ENCODE results near the gene BRD4.

Gene BRD4

GRCh38 chr19:15379999-15380647, 47.8 kb upstream of the BRD4 start:
- peak; percentile 33; the same call in 1 of the 2 replicates for TF ChIP-seq EP300 (IDR thresholded peaks at IDR 0.05; ENCODE audit: borderline replicate concordance)
- no peak for TF ChIP-seq TCF12 (IDR thresholded peaks at IDR 0.05; ENCODE audit: low read depth)
- no peak for TF ChIP-seq CEBPB (IDR thresholded peaks at IDR 0.05)
- TF ChIP-seq USF1 (IDR thresholded peaks at IDR 0.05) = peak; percentile 47; the same call in 1 of the 2 replicates
- TF ChIP-seq FOXM1 (IDR thresholded peaks at IDR 0.05; ENCODE audit: borderline replicate concordance, low read depth) = no peak
- TF ChIP-seq MAX (IDR thresholded peaks at IDR 0.05) = peak; percentile 20; the same call in 1 of the 2 replicates
- no peak for TF ChIP-seq YY1 (IDR thresholded peaks at IDR 0.05; ENCODE audit: low read depth)
- peak; percentile 66; the same call in 1 of the 2 replicates for TF ChIP-seq ZBTB7A (IDR thresholded peaks at IDR 0.05; ENCODE audit: low read depth)
- TF ChIP-seq RAD21 (IDR thresholded peaks at IDR 0.05; ENCODE audit: low read depth) = no peak
- TF ChIP-seq EGR1 (IDR thresholded peaks at IDR 0.05) = peak; percentile 42; the same call in 1 of the 2 replicates

GRCh38 chr19:15379083-15379998, 47.0 kb upstream of the BRD4 start, which contains the start of gene AKAP8:
Gene AKAP8, minus strand, starts transcription at chr19:15379787. Its CDS starts 56 bp downstream, at chr19:15379731.
- TF ChIP-seq EGR1 (IDR thresholded peaks at IDR 0.05) (no peak), USF1 (IDR thresholded peaks at IDR 0.05) (peak; percentile 42; the same call in 1 of the 2 replicates), CEBPB (IDR thresholded peaks at IDR 0.05) (no peak), TEAD4 (IDR thresholded peaks at IDR 0.05) (peak; percentile 9; the same call in 1 of the 2 replicates), MAX (IDR thresholded peaks at IDR 0.05) (peak; percentile 39; the same call in 1 of the 2 replicates), TCF12 (IDR thresholded peaks at IDR 0.05; ENCODE audit: low read depth) (peak; percentile 22; the same call in 1 of the 2 replicates), REST (IDR thresholded peaks at IDR 0.05; ENCODE audit: low read depth) (no peak), NFIC (IDR thresholded peaks at IDR 0.05) (no peak), RAD21 (IDR thresholded peaks at IDR 0.05; ENCODE audit: low read depth) (no peak), TAF1 (IDR thresholded peaks at IDR 0.05; ENCODE audit: low read depth) (peak; percentile 14; the same call in 1 of the 2 replicates), YY1 (IDR thresholded peaks at IDR 0.05; ENCODE audit: low read depth) (peak; percentile 90), FOXM1 (IDR thresholded peaks at IDR 0.05; ENCODE audit: borderline replicate concordance, low read depth) (no peak), ZBTB7A (IDR thresholded peaks at IDR 0.05; ENCODE audit: low read depth) (peak; percentile 34; the same call in 1 of the 2 replicates), EP300 (IDR thresholded peaks at IDR 0.05; ENCODE audit: borderline replicate concordance) (no peak; the same call in 1 of the 2 replicates), CREB1 (IDR thresholded peaks at IDR 0.05; ENCODE audit: low read depth) (peak; percentile 76)

- peak; percentile 65 for TF ChIP-seq MAX (IDR thresholded peaks at IDR 0.05)
- no peak for TF ChIP-seq ZBTB7A (IDR thresholded peaks at IDR 0.05; ENCODE audit: low read depth)
These were observed 46.3 kb upstream of the BRD4 start for GRCh38 chr19:15378534-15379082.

- 0 out of 2 replicates have a peak, but pooled peaks have one; percentile 25 for TF ChIP-seq NFIC (IDR thresholded peaks at IDR 0.05)
- no peak for TF ChIP-seq CREB1 (IDR thresholded peaks at IDR 0.05; ENCODE audit: low read depth)
These were observed 42.6 kb upstream of the BRD4 start for GRCh38 chr19:15374796-15375440.

GRCh38 chr19:15374105-15374651, 41.8 kb upstream of the BRD4 start:
- TF ChIP-seq EP300 (IDR thresholded peaks at IDR 0.05; ENCODE audit: borderline replicate concordance) (no peak), CREB1 (IDR thresholded peaks at IDR 0.05; ENCODE audit: low read depth) (no peak), EGR1 (IDR thresholded peaks at IDR 0.05) (no peak), MAX (IDR thresholded peaks at IDR 0.05) (no peak), TEAD4 (IDR thresholded peaks at IDR 0.05) (no peak), CEBPB (IDR thresholded peaks at IDR 0.05) (no peak), ZBTB7A (IDR thresholded peaks at IDR 0.05; ENCODE audit: low read depth) (no peak), TCF12 (IDR thresholded peaks at IDR 0.05; ENCODE audit: low read depth) (no peak), RAD21 (IDR thresholded peaks at IDR 0.05; ENCODE audit: low read depth) (no peak), USF1 (IDR thresholded peaks at IDR 0.05) (no peak), REST (IDR thresholded peaks at IDR 0.05; ENCODE audit: low read depth) (no peak), YY1 (IDR thresholded peaks at IDR 0.05; ENCODE audit: low read depth) (no peak), TAF1 (IDR thresholded peaks at IDR 0.05; ENCODE audit: low read depth) (no peak), FOXM1 (IDR thresholded peaks at IDR 0.05; ENCODE audit: borderline replicate concordance, low read depth) (no peak), NFIC (IDR thresholded peaks at IDR 0.05) (no peak)
